GM19099 (cell line): ENCODE results near the gene CFI.

Experiments used
- POLR2A ChIP-seq: IDR thresholded peaks from 3 replicates; pipeline ENCODE4 v1.6.1; 2011; ENCODE audit warnings: low read depth; ENCODE audit not compliant: insufficient read length; ENCODE audit errors: extremely low read depth

Gene CFI

DNA sequence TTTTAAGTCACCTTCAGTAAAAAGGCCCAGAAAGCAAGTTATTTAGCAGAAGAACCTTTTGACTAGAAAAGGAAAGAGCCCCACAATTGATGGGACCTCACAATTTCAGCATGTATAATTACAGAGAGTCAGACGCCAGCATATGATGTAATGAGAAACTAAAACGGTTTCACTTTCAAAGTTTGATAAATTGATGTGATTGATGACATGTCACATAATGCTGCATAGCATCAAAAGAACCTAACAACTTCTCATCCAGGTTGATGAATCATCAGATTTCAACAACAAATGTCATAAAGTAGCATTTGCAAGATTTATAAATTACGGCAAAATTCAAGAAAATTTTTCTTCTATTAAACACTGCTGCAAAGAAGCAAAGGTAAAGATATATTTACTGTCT lies 9.9 kb upstream of the CFI start:
- TF ChIP-seq POLR2A: no peak

DNA sequence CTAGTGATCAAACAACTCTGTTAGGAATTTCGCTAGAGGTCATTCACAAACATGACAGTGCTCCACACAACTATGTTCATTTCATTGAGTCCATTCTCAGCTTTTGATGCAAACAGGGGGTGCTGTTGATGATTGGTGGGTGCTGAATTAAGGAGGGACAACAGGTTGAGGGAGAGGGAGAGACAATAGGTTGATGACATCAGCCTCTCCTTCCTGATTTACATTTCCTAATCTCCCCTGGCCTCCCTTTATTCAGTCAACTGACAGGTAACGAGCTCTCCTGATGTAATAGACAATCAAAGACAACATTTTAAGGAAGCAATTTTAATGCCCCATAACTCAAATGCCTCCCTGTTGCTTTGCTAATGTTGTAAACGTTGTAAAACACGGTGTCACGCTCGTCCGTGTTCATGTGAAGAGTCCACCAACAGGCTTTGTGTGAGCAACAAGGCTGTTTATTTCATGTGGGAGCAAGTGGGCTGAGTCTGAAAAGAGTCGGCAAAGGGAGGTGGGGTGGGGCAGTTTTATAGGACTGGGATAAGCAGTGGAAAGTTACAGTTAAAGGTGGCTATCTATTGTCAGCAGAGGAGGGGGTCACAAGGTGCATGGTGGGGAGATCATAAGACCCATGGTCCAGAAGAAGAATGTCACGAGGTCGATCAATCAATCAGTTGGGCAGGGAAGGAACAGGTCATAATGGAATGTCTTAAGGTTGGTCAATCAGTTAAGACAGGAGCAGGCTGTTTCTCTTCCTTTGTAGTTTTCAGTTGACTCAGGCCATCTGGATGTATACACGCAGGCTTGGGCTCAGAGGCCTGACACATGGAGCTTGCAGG lies 9.0 kb upstream of the CFI start:
- no peak for TF ChIP-seq POLR2A

GRCh38 chr4:109809655-109810054 lies 7.9 kb upstream of the CFI start:
- no peak for TF ChIP-seq POLR2A

GRCh38 chr4:109803924-109804571 lies 2.2 kb upstream of the CFI start:
- no peak for TF ChIP-seq POLR2A

GRCh38 chr4:109801099-109801789 lies 555 bp downstream of the CFI start:
- TF ChIP-seq POLR2A: no peak

GRCh38 chr4:109798866-109799265 lies 2.9 kb downstream of the CFI start:
- no peak for TF ChIP-seq POLR2A

DNA sequence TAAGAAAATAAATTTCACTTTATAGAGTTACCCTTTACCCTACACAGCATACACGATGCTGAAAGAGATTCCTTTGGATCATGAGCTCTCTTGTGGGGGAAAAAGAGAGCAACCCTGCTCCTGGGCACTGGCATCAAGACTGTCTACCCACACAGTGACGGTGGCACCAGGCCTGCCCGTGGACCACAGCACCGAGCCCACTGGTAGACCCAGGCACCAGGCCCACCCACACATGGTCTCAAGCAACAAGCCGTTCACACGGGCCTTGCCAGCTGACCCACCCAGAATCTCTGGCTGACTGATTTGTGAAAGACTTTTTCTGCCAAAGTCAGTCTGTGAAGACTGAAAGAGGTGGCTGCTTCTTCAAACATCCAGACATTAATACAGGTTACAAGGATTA lies 6.7 kb downstream of the CFI start:
- TF ChIP-seq POLR2A: no peak

- no peak for TF ChIP-seq POLR2A
Measured at GRCh38 chr4:109787807-109788206, 14.0 kb downstream of the CFI start.

DNA sequence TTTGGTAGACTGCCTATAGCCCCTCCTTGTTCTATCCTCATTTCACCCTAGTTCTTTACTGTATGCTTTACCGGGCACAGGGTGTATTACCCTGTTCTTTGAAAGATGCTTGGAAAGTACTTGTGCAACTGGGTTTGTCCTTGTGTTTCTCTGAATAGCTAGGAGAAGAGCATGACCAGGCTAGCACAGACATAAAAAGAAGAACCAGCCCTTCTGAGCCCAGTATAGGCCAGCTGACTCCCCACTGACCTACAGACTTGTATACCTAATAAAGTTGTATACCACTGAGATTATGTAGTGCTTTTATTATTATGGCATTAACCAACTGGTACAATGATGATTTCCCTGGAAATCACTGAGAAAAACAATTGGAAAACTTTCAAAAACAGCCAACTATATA lies 15.0 kb downstream of the CFI start:
- TF ChIP-seq POLR2A: no peak

DNA sequence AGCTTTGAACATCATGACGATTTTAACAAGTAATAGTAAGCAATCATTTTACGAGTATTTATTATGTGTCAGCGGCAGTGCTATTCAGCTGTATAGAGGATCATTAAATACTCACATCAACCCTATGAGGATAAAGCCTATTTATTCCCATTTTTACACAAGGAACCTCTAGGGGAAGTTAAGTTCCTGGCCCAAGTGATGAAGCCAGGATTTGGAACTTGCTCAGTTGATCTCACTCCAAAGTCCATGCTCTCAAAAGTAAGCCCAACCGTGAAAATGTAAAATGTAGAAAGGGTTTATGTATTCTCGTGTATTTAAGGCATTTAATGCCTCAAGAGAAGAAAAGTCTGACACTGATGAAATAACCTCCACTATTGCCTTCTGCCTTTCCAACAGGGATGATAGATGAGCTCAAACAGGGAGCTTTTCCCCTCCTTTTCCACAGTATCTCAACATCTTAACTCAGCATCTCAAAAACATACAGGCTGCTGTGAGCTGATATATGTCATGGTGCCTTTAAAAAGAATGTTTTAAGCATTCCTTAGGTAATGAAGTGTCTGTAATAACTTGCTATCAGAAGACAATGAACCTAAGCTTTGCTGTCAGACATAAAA lies 36.9 kb downstream of the CFI start:
- TF ChIP-seq POLR2A: no peak

GRCh38 chr4:109764376-109764775 lies 37.4 kb downstream of the CFI start:
- no peak for TF ChIP-seq POLR2A

DNA sequence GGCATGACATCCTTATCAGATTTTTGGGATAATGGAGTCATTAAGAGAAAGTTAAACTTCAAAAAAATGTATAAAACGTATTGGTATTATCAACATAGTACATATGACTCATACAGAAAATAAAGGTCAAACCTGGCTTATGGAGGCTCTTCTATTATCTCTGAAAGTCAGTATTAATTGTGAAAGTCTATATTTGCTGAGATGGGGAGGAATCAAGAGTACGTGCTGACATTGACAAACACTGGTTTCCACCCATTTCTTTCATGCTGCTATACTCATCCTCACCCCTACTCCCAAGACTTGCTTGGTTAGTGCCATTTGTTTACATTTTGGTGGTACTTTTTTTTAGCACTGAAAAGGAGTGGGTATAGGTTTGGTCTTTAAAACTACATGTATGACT lies 41.1 kb downstream of the CFI start:
- TF ChIP-seq POLR2A: no peak

GRCh38 chr4:109755656-109756055 lies 46.1 kb downstream of the CFI start:
- TF ChIP-seq POLR2A: no peak

- TF ChIP-seq POLR2A: no peak
Measured at GRCh38 chr4:109754093-109754857, 47.5 kb downstream of the CFI start.

DNA sequence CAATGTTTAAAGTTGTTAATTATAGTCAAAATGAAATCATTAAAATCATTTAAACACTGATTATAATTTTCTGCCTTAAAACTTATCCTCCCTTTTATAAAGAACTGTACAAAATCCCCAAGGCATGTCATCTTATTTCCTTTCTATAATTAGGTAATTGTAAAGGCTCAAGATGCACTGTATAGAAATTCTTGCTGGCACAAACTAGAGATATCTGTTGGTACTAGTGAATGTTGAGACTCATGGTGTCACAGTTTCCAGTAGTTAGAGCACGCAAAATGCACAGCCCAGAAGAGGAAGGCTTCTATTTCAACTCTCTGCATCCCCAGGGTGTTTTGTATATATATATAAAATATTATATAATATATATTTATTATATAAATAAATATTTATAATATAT lies 49.3 kb downstream of the CFI start:
- TF ChIP-seq POLR2A: no peak

GRCh38 chr4:109751852-109752251 lies 49.9 kb downstream of the CFI start:
- TF ChIP-seq POLR2A: no peak
